HepG2 (cell line): Measurements from ENCODE around the gene TMEM129. TPM values are rescaled to one million over a fixed set of nuclear protein-coding genes. Genes with fewer than 3 reads are reported as not detected.

Experiments used
- CBFB ChIP-seq: sonication (generic); formaldehyde crosslinking; IDR thresholded peaks from 2 replicates; pipeline ENCODE4 v1.4.0; 2020; ENCODE audit warnings: missing genetic modification reagents
- CTCF ChIP-seq: sonication (generic); formaldehyde crosslinking; IDR thresholded peaks from 2 replicates; pipeline ENCODE4 v1.5.0; 2020; ENCODE audit warnings: mild to moderate bottlenecking, missing genetic modification reagents, moderate library complexity
- HDAC2 ChIP-seq: sonication (generic); formaldehyde crosslinking; IDR thresholded peaks from 2 replicates; pipeline ENCODE4 v1.4.0; 2020; ENCODE audit warnings: missing genetic modification reagents
- PBX2 ChIP-seq: IDR thresholded peaks from 2 replicates; pipeline ENCODE4 v1.6.1; 2016; ENCODE audit warnings: control low read depth
- POLR2G ChIP-seq: fragments of 200-400 bp; formaldehyde crosslinking; IDR thresholded peaks from 2 replicates; pipeline ENCODE4 v1.6.1; 2018; ENCODE audit warnings: mild to moderate bottlenecking, low read depth, low read length, moderate library complexity
- PRDM4 ChIP-seq: sonication (generic); formaldehyde crosslinking; IDR thresholded peaks from 2 replicates; pipeline ENCODE4 v1.9.0; 2021; ENCODE audit warnings: missing genetic modification reagents, borderline replicate concordance
- RFXANK ChIP-seq: IDR thresholded peaks from 2 replicates; pipeline ENCODE4 v1.6.1; 2016
- RXRB ChIP-seq: IDR thresholded peaks from 2 replicates; pipeline ENCODE4 v1.6.1; 2016; ENCODE audit warnings: borderline replicate concordance, missing genetic modification reagents, missing compliant biosample characterization
- SKIL ChIP-seq: sonication (generic); formaldehyde crosslinking; IDR thresholded peaks from 2 replicates; pipeline ENCODE4 v1.8.0; 2022; ENCODE audit warnings: missing genetic modification reagents, mild to moderate bottlenecking, moderate library complexity, borderline replicate concordance
- SSRP1 ChIP-seq: IDR thresholded peaks from 2 replicates; pipeline ENCODE4 v1.6.1; 2016; ENCODE audit warnings: control low read depth
- TBX2 ChIP-seq: sonication (generic); formaldehyde crosslinking; IDR thresholded peaks from 2 replicates; pipeline ENCODE4 v1.5.0; 2020; ENCODE audit warnings: missing genetic modification reagents, mild to moderate bottlenecking, borderline replicate concordance
- ZFX ChIP-seq: sonication (generic); formaldehyde crosslinking; IDR thresholded peaks from 2 replicates; pipeline ENCODE4 v1.4.0; 2020; ENCODE audit warnings: mild to moderate bottlenecking, low read depth, missing genetic modification reagents, moderate library complexity
- ZGPAT ChIP-seq: IDR thresholded peaks from 2 replicates; pipeline ENCODE4 v1.6.1; 2016; ENCODE audit warnings: mild to moderate bottlenecking
- ZNF124 ChIP-seq: sonication (generic); formaldehyde crosslinking; IDR thresholded peaks from 2 replicates; pipeline ENCODE4 v1.4.0; 2020; ENCODE audit warnings: missing genetic modification reagents
- ZNF430 ChIP-seq: sonication (generic); formaldehyde crosslinking; IDR thresholded peaks from 2 replicates; pipeline ENCODE4 v1.9.0; 2021; ENCODE audit warnings: mild to moderate bottlenecking, missing genetic modification reagents
- ZNF572 ChIP-seq: sonication (generic); formaldehyde crosslinking; IDR thresholded peaks from 2 replicates; pipeline ENCODE4 v1.5.1; 2020; ENCODE audit warnings: mild to moderate bottlenecking, missing genetic modification reagents
- ZNF574 ChIP-seq: sonication (generic); formaldehyde crosslinking; IDR thresholded peaks from 2 replicates; pipeline ENCODE4 v1.4.0; 2020; ENCODE audit warnings: missing genetic modification reagents
- polyA plus RNA-seq, 8 experiments: library from polyadenylated mRNA; depleted of rRNA in 3 of 8; stranded (reverse) in 7 of 8; unstranded in 1 of 8; fragments of >200 nt; fragmentation: Illumina TruSeq in 4 of 8; extraction: Trizol in 4 of 8; gene quantifications; 2 replicates each; pipeline versions ENCODE4 v1.2.1 to v1.2.3, GENCODE V29; 2011 to 2016; ENCODE audit warnings: low read depth in 4 of 8, missing spikeins in 1 of 8, mixed read lengths in 1 of 8; ENCODE audit not compliant: insufficient read depth in 1 of 8
- total RNA-seq, 5 experiments: library from RNA; depleted of rRNA; stranded (reverse); fragments of >200 nt; fragmentation: Illumina TruSeq; extraction: Trizol; gene quantifications; 2 replicates each; pipeline ENCODE4 v1.2.3, GENCODE V29; 2016; ENCODE audit warnings: low read depth in 1 of 5

TMEM129 gene
- total and polyA plus RNA-seq, 2 of the 13 experiments (the other 11 are each of a cell fraction or from before 2014, with no cell fraction given), result 19.0 to 25.8 TPM

- TF ChIP-seq PBX2 (no peak), ZGPAT (CRISPR knock-in tag) (peak; percentile 22; the same call in 1 of the 2 replicates), SSRP1 (no peak), HDAC2 (CRISPR knock-in tag) (peak; percentile 22; the same call in 1 of the 2 replicates), ZNF574 (peak; percentile 49; the same call in 1 of the 2 replicates), POLR2G (no peak; the same call in 1 of the 2 replicates), CBFB (0 out of 2 replicates have a peak, but pooled peaks have one; percentile 38), SKIL (CRISPR knock-in tag) (no peak), RXRB (CRISPR knock-in tag) (peak; percentile 31; the same call in 1 of the 2 replicates), ZNF430 (CRISPR knock-in tag) (no peak), CTCF (CRISPR knock-in tag) (peak; percentile 45; the same call in 1 of the 2 replicates), TBX2 (peak; percentile 54; the same call in 1 of the 2 replicates), PRDM4 (CRISPR knock-in tag) (no peak), RFXANK (CRISPR knock-in tag) (no peak), ZFX (CRISPR knock-in tag) (0 out of 2 replicates have a peak, but pooled peaks have one; percentile 7), ZNF572 (CRISPR knock-in tag) (no peak), ZNF124 (CRISPR knock-in tag) (no peak; the same call in 1 of the 2 replicates)
These were observed 32.7 kb upstream of the TMEM129 start (continued) for GRCh38 chr4:1753697-1754311.
